Measurements from ENCODE around the gene PAF1.

DNA sequence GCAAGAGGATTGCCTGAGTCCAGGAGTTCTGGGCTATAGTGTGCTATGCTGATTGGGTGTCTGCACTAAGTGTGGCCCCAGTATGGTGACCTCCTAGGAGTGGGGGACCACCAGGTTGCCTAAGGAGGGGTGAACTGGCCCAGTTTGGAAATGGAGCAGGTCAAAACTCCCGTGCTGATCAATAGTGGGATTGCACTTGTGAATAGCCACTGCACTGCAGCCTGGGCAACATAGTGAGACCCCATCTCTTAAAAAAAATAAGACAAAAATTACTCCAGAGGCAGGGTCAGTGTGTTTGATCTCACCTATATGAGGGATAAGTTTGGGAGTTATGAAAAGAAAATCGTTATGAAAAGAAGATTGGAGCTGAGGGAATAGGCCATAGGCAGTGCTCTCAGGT, 21.7 kb downstream of the PAF1 start:
- TF ChIP-seq, protein P1, sequence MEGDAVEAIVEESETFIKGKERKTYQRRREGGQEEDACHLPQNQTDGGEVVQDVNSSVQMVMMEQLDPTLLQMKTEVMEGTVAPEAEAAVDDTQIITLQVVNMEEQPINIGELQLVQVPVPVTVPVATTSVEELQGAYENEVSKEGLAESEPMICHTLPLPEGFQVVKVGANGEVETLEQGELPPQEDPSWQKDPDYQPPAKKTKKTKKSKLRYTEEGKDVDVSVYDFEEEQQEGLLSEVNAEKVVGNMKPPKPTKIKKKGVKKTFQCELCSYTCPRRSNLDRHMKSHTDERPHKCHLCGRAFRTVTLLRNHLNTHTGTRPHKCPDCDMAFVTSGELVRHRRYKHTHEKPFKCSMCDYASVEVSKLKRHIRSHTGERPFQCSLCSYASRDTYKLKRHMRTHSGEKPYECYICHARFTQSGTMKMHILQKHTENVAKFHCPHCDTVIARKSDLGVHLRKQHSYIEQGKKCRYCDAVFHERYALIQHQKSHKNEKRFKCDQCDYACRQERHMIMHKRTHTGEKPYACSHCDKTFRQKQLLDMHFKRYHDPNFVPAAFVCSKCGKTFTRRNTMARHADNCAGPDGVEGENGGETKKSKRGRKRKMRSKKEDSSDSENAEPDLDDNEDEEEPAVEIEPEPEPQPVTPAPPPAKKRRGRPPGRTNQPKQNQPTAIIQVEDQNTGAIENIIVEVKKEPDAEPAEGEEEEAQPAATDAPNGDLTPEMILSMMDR (conservative IDR thresholded peaks at IDR 0.05): no peak
- TF ChIP-seq ZFX (IDR thresholded peaks at IDR 0.05): no peak

All from C4-2B (cell line).